Ectodermal cell (in vitro differentiated cells): ENCODE results near the gene RASL12.
"Not testable (repeated sequence)": the region's sequence is repeated elsewhere in the genome, so short reads cannot be mapped to it uniquely, and the experiment has no call there.

ENCODE experiments used
- H3K27ac ChIP-seq: 2 replicates; pipeline ENCODE4 v1.7.0; 2013; ENCODE audit warnings: mild to moderate bottlenecking, low read depth, low read length; ENCODE audit not compliant: insufficient read depth, poor library complexity, severe bottlenecking
- H3K27me3 ChIP-seq: 2 replicates; pipeline ENCODE4 v1.7.0; 2013; ENCODE audit warnings: mild to moderate bottlenecking, low read length; ENCODE audit not compliant: insufficient read depth, control insufficient read depth, poor library complexity, severe bottlenecking
- H3K36me3 ChIP-seq: one replicate; pipeline ENCODE4 v1.7.0; 2013; ENCODE audit warnings: low read length; ENCODE audit not compliant: control insufficient read depth, insufficient read depth
- H3K4me1 ChIP-seq: one replicate; pipeline ENCODE4 v1.7.0; 2013; ENCODE audit warnings: low read length; ENCODE audit not compliant: control insufficient read depth, insufficient read depth
- H3K4me3 ChIP-seq: 2 replicates; pipeline ENCODE4 v1.7.0; 2013; ENCODE audit warnings: low read depth, low read length, control low read depth; ENCODE audit not compliant: insufficient read depth
- H3K9me3 ChIP-seq: 2 replicates; pipeline ENCODE4 v1.7.0; 2013; ENCODE audit warnings: mild to moderate bottlenecking, low read length, moderate library complexity; ENCODE audit not compliant: control insufficient read depth
- WGBS, 2 experiments: methylation state at CpG; one replicate each; pipeline ENCODE4 v1.1.7; 2013; ENCODE audit warnings: missing lambda C conversion rate in 2 of 2; 5-methylcytosine and 5-hydroxymethylcytosine counted together

RASL12 gene

GRCh38 chr15:65056106-65056505, 11.7 kb downstream of the RASL12 start:
- Histone ChIP-seq H3K27me3 (no peaks in the 10 kb centered on the region), H3K27ac (no peak overlapping the region), H3K9me3 (no peaks in the 10 kb centered on the region), H3K4me1 (no peaks in the 10 kb centered on the region), H3K36me3 (no peaks in the 10 kb centered on the region), H3K4me3 (no peak overlapping the region)
- WGBS, 2 experiments: 95% methylated on average over 9 of the region's 9 CpGs

GRCh38 chr15:65055201-65055870, 12.5 kb downstream of the RASL12 start:
- 90 to 91% methylated on average over 6 of the region's 6 CpGs for WGBS, 2 experiments
- no peak overlapping the region for H3K27ac ChIP-seq
- no peaks in the 10 kb centered on the region for H3K9me3 ChIP-seq
- no peaks in the 10 kb centered on the region for H3K36me3 ChIP-seq
- no peak overlapping the region for H3K4me3 ChIP-seq
- no peaks in the 10 kb centered on the region for H3K4me1 ChIP-seq
- H3K27me3 ChIP-seq: no peaks in the 10 kb centered on the region

- Histone ChIP-seq H3K4me3 (no peak overlapping the region), H3K27me3 (no peaks in the 10 kb centered on the region), H3K27ac (no peak overlapping the region), H3K4me1 (no peaks in the 10 kb centered on the region), H3K9me3 (no peaks in the 10 kb centered on the region), H3K36me3 (no peaks in the 10 kb centered on the region)
- 77 to 79% methylated on average over 26 of the region's 26 CpGs for WGBS, 2 experiments
Observed at GRCh38 chr15:65054333-65055200, 13.2 kb downstream of the RASL12 start.

DNA sequence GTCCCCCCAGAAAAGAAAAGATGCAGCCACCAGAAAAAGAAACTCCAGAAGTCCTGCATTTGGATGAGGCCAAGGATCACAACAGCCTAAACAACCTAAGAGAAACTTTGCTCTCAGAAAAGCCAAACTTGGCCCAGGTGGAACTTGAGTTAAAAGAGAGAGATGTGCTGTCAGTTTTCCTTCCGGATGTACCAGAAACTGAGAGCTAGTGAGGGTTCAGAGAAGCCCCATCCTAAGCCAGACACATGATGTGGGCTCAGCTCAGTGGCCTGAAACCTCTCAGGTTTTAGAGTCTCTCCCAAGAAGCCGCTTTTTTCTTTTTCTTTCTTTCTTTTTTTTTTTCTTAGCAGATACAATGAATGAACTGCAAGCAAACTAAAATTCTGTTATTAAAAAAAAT, 14.8 kb downstream of the RASL12 start:
- Histone ChIP-seq H3K27ac (no peak overlapping the region), H3K36me3 (no peaks in the 10 kb centered on the region), H3K4me1 (no peaks in the 10 kb centered on the region), H3K4me3 (no peak overlapping the region), H3K9me3 (no peaks in the 10 kb centered on the region), H3K27me3 (no peaks in the 10 kb centered on the region)
- WGBS, 2 experiments: 94 to 99% methylated on average over 2 of the region's 2 CpGs

- 94% methylated on average over 2 of the region's 2 CpGs for WGBS, 2 experiments
- no peaks in the 10 kb centered on the region for H3K36me3 ChIP-seq
- H3K27ac ChIP-seq: no peak overlapping the region
- H3K4me1 ChIP-seq: no peaks in the 10 kb centered on the region
- no peaks in the 10 kb centered on the region for H3K27me3 ChIP-seq
- no peak overlapping the region for H3K4me3 ChIP-seq
- no peaks in the 10 kb centered on the region for H3K9me3 ChIP-seq
Observed at GRCh38 chr15:65051266-65051665, 16.5 kb downstream of the RASL12 start.

- Histone ChIP-seq H3K27ac (no peak overlapping the region), H3K9me3 (no peaks in the 10 kb centered on the region), H3K4me3 (no peak overlapping the region), H3K36me3 (no peaks in the 10 kb centered on the region), H3K27me3 (no peaks in the 10 kb centered on the region), H3K4me1 (no peaks in the 10 kb centered on the region)
- 87 to 97% methylated on average over 3 to 4 of the region's 4 CpGs for WGBS, 2 experiments
Observed at GRCh38 chr15:65050270-65050669, 17.5 kb downstream of the RASL12 start.

DNA sequence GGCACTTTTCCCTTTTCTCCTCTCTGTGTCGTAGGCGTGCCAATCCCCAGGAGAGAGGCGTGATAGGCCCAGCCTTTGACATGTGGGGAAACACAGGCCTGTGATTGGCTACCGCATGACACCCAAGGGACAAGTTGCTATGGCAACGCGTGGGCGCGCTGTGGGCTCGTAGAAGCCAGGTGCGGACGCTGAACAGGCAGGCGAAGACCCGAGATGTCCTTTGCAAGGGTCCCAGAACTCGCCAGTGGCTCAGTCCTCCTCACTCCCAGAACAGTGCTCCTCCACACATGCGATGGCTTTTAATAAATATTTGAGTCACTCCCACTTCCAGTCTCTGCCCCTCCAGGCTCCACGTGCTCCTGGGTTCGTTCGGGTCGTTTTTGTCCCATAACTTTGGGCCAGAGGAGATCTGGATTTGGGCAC, 18.4 kb downstream of the RASL12 start:
- H3K4me3 ChIP-seq: peak overlapping the region; percentile 8
- H3K27me3 ChIP-seq: no peaks in the 10 kb centered on the region
- H3K36me3 ChIP-seq: no peaks in the 10 kb centered on the region
- H3K27ac ChIP-seq: no peak overlapping the region
- whole genome bisulfite sequencing, 2 experiments: 11 to 12% methylated on average over 19 of the region's 19 CpGs
- no peaks in the 10 kb centered on the region for H3K4me1 ChIP-seq
- H3K9me3 ChIP-seq: no peaks in the 10 kb centered on the region

GRCh38 chr15:65048241-65048640, 19.6 kb downstream of the RASL12 start:
- Histone ChIP-seq H3K27ac (no peak overlapping the region), H3K4me3 (no peak overlapping the region), H3K4me1 (no peaks in the 10 kb centered on the region), H3K36me3 (no peaks in the 10 kb centered on the region), H3K27me3 (no peaks in the 10 kb centered on the region), H3K9me3 (no peaks in the 10 kb centered on the region)
- WGBS, 2 experiments: 95 to 100% methylated on average over 2 of the region's 2 CpGs

DNA sequence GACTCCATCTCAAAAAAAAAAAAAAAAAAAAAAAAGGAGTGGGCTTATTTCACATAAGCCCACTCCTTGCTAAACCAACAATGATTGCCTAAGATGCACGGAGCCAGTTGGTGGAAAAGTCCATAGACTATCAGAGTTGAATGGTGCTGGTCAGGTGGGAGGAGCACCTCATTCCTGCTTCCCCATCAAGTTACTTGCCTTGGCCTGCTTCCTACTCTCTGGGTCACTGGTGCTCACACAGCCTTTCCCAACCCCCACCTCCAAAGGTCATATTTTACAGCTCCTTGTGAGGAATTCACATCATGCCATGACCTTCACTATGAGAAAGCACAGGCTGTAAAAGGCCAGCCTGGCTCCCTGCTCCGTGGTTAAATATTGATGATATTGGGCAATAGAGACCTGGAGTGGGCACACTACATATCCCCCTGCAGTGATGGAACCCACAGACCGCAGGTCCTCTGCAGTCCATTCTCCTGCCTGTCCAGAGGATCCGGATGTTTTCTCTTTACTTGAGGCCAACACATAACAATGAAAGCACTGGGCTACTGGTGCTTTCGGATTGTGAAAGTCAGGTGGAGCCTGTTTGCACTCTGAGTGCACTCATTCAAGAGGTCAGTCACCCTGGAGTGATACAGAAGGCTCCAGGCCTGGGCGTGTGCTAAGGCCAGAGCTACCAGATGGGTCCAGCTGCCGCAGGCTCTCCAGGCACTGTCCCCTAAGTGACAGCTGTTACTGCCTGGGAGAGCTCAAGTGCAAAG, 22.9 kb downstream of the RASL12 start, which contains the start of gene SLC51B:
TSS of gene SLC51B (plus strand) at position 664 of the 758 bp plus-strand sequence. CDS start 4,618 bp downstream, outside the sequence.
- Histone ChIP-seq H3K27ac (no peak within 1 kb of the TSS), H3K4me1 (no peaks in the 10 kb centered on the region), H3K4me3 (no peak within 1 kb of the TSS), H3K36me3 (no peaks in the 10 kb centered on the region), H3K9me3 (no peaks in the 10 kb centered on the region), H3K27me3 (no peaks in the 10 kb centered on the region)
- 82 to 83% methylated on average over 7 of the region's 7 CpGs for WGBS, 2 experiments

GRCh38 chr15:65044218-65044617, 23.6 kb downstream of the RASL12 start:
- H3K36me3 ChIP-seq, H3K27me3 ChIP-seq, H3K9me3 ChIP-seq, H3K4me1 ChIP-seq, H3K27ac ChIP-seq, H3K4me3 ChIP-seq: not testable (repeated sequence)
- 93 to 96% methylated on average over 5 of the region's 5 CpGs for WGBS, 2 experiments
